Transverse colon (tissue), 4 donors: ENCODE measurements around the gene C1orf210. TPM values are rescaled to one million over a fixed set of nuclear protein-coding genes. Genes with fewer than 3 reads are reported as not detected.

ENCODE experiments used
- DNase-seq: peaks from one replicate; pipeline ENCODE4 v3.0.0-alpha.2; 2019
- H3K27ac ChIP-seq, 4 donors: fragments of 200-600 bp; sonication (generic); 2 replicates each; pipeline ENCODE4 v1.5.1; 2016 to 2018; ENCODE audit warnings: inconsistent platforms in 4 of 4
- H3K27me3 ChIP-seq: fragments of 200-600 bp; sonication (generic); 2 replicates; pipeline ENCODE4 v1.5.1; 2017; ENCODE audit warnings: inconsistent platforms
- H3K36me3 ChIP-seq, 4 donors: fragments of 200-600 bp; sonication (generic); 2 replicates each; pipeline ENCODE4 v1.5.1; 2017 to 2019; ENCODE audit warnings: inconsistent platforms in 4 of 4
- H3K4me1 ChIP-seq, 4 donors: fragments of 200-600 bp; sonication (generic); 2 replicates each; pipeline ENCODE4 v1.5.1; 2017 to 2020; ENCODE audit warnings: inconsistent platforms in 4 of 4
- H3K4me3 ChIP-seq, 4 donors: fragments of 200-600 bp; sonication (generic); 1 replicate in 1 of 4; 2 replicates in 3 of 4; pipeline versions ENCODE4 v1.5.1 to v1.6.1; 2017 to 2019; ENCODE audit warnings: inconsistent platforms in 4 of 4
- H3K9me3 ChIP-seq, 2 donors: fragments of 200-600 bp; sonication (generic); 2 replicates each; pipeline ENCODE4 v1.5.1; 2017 to 2019; ENCODE audit warnings: inconsistent platforms in 2 of 2
- EP300 ChIP-seq: sonication (generic); formaldehyde crosslinking; IDR thresholded peaks from one replicate; pipeline ENCODE4 v1.6.1; 2017; ENCODE audit warnings: antibody characterized with exemption, low read depth
- POLR2A ChIP-seq: fragments of 450-650 bp; IDR thresholded peaks from one replicate; pipeline ENCODE4 v1.6.1; 2016; ENCODE audit warnings: antibody characterized with exemption, mild to moderate bottlenecking, moderate library complexity
- POLR2AphosphoS5 ChIP-seq, 3 donors: sonication (generic); formaldehyde crosslinking; IDR thresholded peaks; one replicate each; pipeline ENCODE4 v1.6.1; 2016; ENCODE audit warnings: antibody characterized with exemption in 3 of 3
- WGBS, 2 donors: methylation state at CpG; one replicate each; pipeline ENCODE4 v1.1.5; 2018; ENCODE audit warnings: low coverage in 1 of 2; 5-methylcytosine and 5-hydroxymethylcytosine counted together
- in situ Hi-C, 4 donors: fragments of 200-750 bp; cut with MboI; loops; one replicate each; pipeline versions ENCODE4 v1.15.0 to v1.15.1; 2017; ENCODE audit warnings: low sequenced_read_pairs in 3 of 4, low pct_ligation_motif_present in 1 of 4, low pct_unique_long_range_greater_than_20kb in 1 of 4
- intact Hi-C: fragments of 100-400 bp; cut with DNase I; formaldehyde crosslinking; loops from one replicate; pipeline ENCODE4 v1.15.1; 2023; ENCODE audit warnings: low total_unique reads
- total RNA-seq, 4 donors: library from RNA; depleted of rRNA; stranded (reverse); fragments of >200 nt; gene quantifications; one replicate each; pipeline ENCODE4 v1.1.0, GENCODE V29; 2016
- TF ChIP-seq, protein P1 (sequence below), 5 experiments: fragments of 200-600 bp in 3 of 5; fragments of 450-650 bp in 2 of 5; sonication (generic) in 3 of 5; IDR thresholded peaks; 1 replicate in 2 of 5; 2 replicates in 3 of 5; pipeline ENCODE4 v1.5.1; 2016 to 2017; ENCODE audit warnings: antibody characterized with exemption in 5 of 5, inconsistent platforms in 3 of 5, mild to moderate bottlenecking in 2 of 5, moderate library complexity in 1 of 5

Gene C1orf210
- total RNA-seq, 4 donors from 2014 or later, result 43.8 to 100 (median 57.6) TPM

GRCh38 chr1:43329995-43330751 is 44.8 kb upstream of the C1orf210 start:
- in situ Hi-C loops (no loop called here), intact Hi-C loops (no loop called here)
- H3K27me3 ChIP-seq, result no peaks in the 10 kb centered on the region
- no peaks in the 10 kb centered on the region for H3K36me3 ChIP-seq
- H3K27ac ChIP-seq, result no peak overlapping the region
- peaks cover 0 to 9% (median 4%) of the 10 kb centered on the region in 4 donors for H3K4me1 ChIP-seq
- no peak overlapping the region for H3K4me3 ChIP-seq
- no peak for DNase-seq
- TF ChIP-seq, protein P1, sequence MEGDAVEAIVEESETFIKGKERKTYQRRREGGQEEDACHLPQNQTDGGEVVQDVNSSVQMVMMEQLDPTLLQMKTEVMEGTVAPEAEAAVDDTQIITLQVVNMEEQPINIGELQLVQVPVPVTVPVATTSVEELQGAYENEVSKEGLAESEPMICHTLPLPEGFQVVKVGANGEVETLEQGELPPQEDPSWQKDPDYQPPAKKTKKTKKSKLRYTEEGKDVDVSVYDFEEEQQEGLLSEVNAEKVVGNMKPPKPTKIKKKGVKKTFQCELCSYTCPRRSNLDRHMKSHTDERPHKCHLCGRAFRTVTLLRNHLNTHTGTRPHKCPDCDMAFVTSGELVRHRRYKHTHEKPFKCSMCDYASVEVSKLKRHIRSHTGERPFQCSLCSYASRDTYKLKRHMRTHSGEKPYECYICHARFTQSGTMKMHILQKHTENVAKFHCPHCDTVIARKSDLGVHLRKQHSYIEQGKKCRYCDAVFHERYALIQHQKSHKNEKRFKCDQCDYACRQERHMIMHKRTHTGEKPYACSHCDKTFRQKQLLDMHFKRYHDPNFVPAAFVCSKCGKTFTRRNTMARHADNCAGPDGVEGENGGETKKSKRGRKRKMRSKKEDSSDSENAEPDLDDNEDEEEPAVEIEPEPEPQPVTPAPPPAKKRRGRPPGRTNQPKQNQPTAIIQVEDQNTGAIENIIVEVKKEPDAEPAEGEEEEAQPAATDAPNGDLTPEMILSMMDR (IDR thresholded peaks at IDR 0.05), result no peak
- no peak for TF ChIP-seq POLR2A
- TF ChIP-seq EP300, result no peak
- TF ChIP-seq POLR2AphosphoS5 (IDR thresholded peaks at IDR 0.05), result no peak
- peaks cover 0 to 9% of the 10 kb centered on the region in 2 donors for H3K9me3 ChIP-seq
- WGBS, 2 donors, result 50 to 59% methylated on average over 1 to 6 of the region's 6 CpGs

DNA sequence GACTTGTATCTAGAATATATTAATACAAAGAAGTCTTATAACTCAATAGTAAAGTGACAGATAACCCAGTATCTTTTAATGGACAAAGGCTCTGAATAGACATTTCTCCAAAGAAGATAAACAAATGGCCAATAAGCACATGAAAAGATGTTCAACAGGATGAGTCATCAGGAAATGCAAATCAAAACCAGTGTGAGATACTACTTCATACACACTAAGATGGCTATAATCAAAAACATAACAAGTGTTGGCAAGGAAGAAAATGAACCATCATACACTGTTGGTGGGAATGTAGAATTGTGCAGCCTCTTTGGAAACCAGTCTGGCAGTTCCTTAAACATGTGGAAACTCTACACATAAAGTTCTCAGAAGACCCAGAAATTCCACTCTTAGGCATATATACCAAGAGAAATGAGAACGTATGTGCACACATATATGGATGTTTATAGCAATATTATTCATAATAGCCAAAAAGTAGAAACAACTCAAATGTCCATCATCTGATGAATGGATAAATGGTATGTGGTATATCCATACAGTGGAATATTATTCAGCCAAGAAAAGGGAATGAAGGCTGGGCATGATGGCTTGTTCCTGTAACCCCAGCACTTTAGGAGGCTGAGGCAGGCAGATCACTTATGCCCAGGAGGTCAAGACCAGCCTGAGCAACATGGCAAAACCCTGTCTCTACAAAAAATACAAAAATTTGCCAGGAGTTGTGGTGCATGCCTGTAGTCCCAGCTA is 42.3 kb upstream of the C1orf210 start:
- Histone ChIP-seq H3K4me3 (no peak overlapping the region), H3K4me1 (peaks cover 0 to 9% (median 4%) of the 10 kb centered on the region in 4 donors), H3K27ac (no peak overlapping the region), H3K36me3 (no peaks in the 10 kb centered on the region), H3K27me3 (no peaks in the 10 kb centered on the region), H3K9me3 (peaks cover 0 to 12% of the 10 kb centered on the region in 2 donors)
- intact Hi-C loops (no loop called here), in situ Hi-C loops (no loop called here)
- WGBS, 2 donors, result 82 to 100% methylated on average over 1 of the region's 1 CpG
- DNase-seq, result no peak
- no peak for TF ChIP-seq POLR2AphosphoS5 (IDR thresholded peaks at IDR 0.05)
- TF ChIP-seq EP300, result no peak
- TF ChIP-seq POLR2A, result no peak
- TF ChIP-seq, protein P1 (IDR thresholded peaks at IDR 0.05), result no peak

DNA sequence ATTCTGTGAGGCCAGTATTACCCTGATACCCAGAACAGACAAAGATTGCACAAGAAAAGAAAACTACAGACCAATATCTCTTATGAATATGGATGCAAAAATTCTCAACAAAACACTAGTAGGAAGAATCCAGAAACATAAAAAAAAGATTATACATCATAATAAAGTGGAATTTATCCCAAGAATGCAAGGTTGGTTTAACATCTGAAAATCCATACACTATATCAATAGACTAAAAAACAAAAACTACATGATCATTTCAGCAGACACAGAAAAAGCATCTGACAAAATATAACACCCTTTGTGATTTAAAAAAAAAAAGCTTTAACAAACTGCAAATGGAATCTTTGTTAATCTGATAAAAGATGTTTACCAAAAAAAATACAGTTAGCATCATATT is 40.0 kb upstream of the C1orf210 start:
- in situ Hi-C loops, result no loop called here
- H3K4me3 ChIP-seq, result no peak overlapping the region
- no peaks in the 10 kb centered on the region for H3K36me3 ChIP-seq
- intact Hi-C loops, result no loop called here
- no peaks in the 10 kb centered on the region for H3K27me3 ChIP-seq
- DNase-seq, result no peak
- H3K27ac ChIP-seq, result no peak overlapping the region
- TF ChIP-seq POLR2A (no peak), POLR2AphosphoS5 (IDR thresholded peaks at IDR 0.05) (no peak), EP300 (no peak)
- TF ChIP-seq, protein P1 (IDR thresholded peaks at IDR 0.05), result no peak
- peaks cover 0 to 6% (median 2%) of the 10 kb centered on the region in 4 donors for H3K4me1 ChIP-seq
- peaks cover 0 to 12% of the 10 kb centered on the region in 2 donors for H3K9me3 ChIP-seq

DNA sequence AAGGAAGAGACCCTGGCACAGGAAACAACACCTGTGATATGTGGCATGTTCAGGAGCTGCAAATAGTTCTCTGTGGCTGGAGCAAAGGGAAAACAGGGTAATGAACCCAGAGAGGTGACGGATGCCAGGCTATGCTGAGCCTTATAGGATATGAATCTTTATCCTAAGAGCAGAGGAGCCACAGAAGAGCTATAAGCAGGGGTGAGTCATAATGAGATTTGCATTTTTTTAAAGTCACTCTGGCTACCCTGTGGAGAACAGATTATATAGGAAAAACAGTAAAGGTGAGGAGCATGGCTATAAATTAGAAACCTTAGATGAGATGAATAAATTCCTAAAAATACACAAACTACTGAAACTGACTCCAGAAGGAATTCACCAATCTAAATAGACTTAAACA is 39.4 kb upstream of the C1orf210 start:
- no peak overlapping the region for H3K4me3 ChIP-seq
- WGBS, 2 donors, result 84 to 100% methylated on average over 1 of the region's 1 CpG
- H3K9me3 ChIP-seq, result peaks cover 0 to 12% of the 10 kb centered on the region in 2 donors
- TF ChIP-seq EP300 (no peak), POLR2A (no peak), POLR2AphosphoS5 (IDR thresholded peaks at IDR 0.05) (no peak)
- TF ChIP-seq, protein P1 (IDR thresholded peaks at IDR 0.05), result no peak
- no peaks in the 10 kb centered on the region for H3K36me3 ChIP-seq
- in situ Hi-C loops (no loop called here), intact Hi-C loops (no loop called here)
- no peak overlapping the region for H3K27ac ChIP-seq
- H3K27me3 ChIP-seq, result no peaks in the 10 kb centered on the region
- no peak for DNase-seq
- H3K4me1 ChIP-seq, result peaks cover 0 to under 1% (median 0%) of the 10 kb centered on the region in 4 donors
